Endothelial cell of umbilical vein (primary cell): ENCODE data around the gene LDLRAD3. TPM values are rescaled to one million over a fixed set of nuclear protein-coding genes. Genes with fewer than 3 reads are reported as not detected.

ENCODE experiments used
- BruUV-seq: library from RNA; stranded (reverse); fragments of 400-500 nt; replicated peaks from 2 replicates; lab custom pipeline; 2021; lab: Mats Ljungman, UMichigan
- CTCF ChIA-PET: fragments of 300-600, 350-600 bp; sonication (Branson Sonifier 250); formaldehyde crosslinking; loops from one replicate; lab custom pipeline; 2021; ENCODE audit warnings: antibody characterized with exemption, inconsistent platforms; lab: Charles Lee
- POLR2A ChIA-PET: fragments of 300-600, 350-600 bp; sonication (Branson Sonifier 250); formaldehyde crosslinking; loops from one replicate; lab custom pipeline; 2021; ENCODE audit warnings: antibody characterized with exemption, inconsistent platforms; lab: Charles Lee
- DNase-seq: peaks from one replicate; pipeline ENCODE4 v3.0.0-alpha.2; 2011; ENCODE audit warnings: low read depth, low spot score
- FAIRE-seq: peaks from 2 replicates; lab custom pipeline; 2011; peaks lifted over from hg19 to GRCh38; lab: Jason Lieb, UNC
- H2AFZ ChIP-seq: 2 replicates; pipeline ENCODE4 v1.6.0; 2012; ENCODE audit warnings: low read depth, low read length, control low read depth, inconsistent platforms
- H3K27ac ChIP-seq: 2 replicates; pipeline ENCODE4 v1.5.1; 2011; ENCODE audit warnings: low read depth, mild to moderate bottlenecking, control low read depth, low read length, moderate library complexity; ENCODE audit not compliant: insufficient read depth
- H3K27me3 ChIP-seq, 2 experiments: 2 replicates each; pipeline versions ENCODE4 v1.6.0 to v1.6.1; 2011; ENCODE audit warnings: low read length in 2 of 2, mixed read lengths in 1 of 2; ENCODE audit not compliant: control insufficient read depth in 2 of 2, insufficient read depth in 2 of 2
- H3K36me3 ChIP-seq, 2 experiments: 2 replicates in 1 of 2; 3 replicates in 1 of 2; pipeline ENCODE4 v1.5.1; 2011; ENCODE audit warnings: low read length in 2 of 2, mild to moderate bottlenecking in 1 of 2, moderate library complexity in 1 of 2; ENCODE audit not compliant: control insufficient read depth in 2 of 2, insufficient read depth in 2 of 2; ENCODE audit errors: extremely low read depth in 1 of 2
- H3K4me1 ChIP-seq: 3 replicates; pipeline ENCODE4 v1.5.1; 2011; ENCODE audit warnings: mild to moderate bottlenecking, low read length; ENCODE audit not compliant: control insufficient read depth, insufficient read depth; ENCODE audit errors: extremely low read depth
- H3K4me2 ChIP-seq: 2 replicates; pipeline ENCODE4 v1.6.1; 2011; ENCODE audit warnings: low read length, control low read depth, mixed read lengths; ENCODE audit not compliant: insufficient read depth
- H3K4me3 ChIP-seq, 3 experiments: fragments of 200-600 bp in 1 of 3; sonication (generic), shearing (Covaris generic) in 1 of 3; replicated peaks in 1 of 3; 2 replicates each; pipeline ENCODE4 v1.5.1; 2011 to 2016; ENCODE audit warnings: control low read depth in 3 of 3, low read length in 3 of 3, mild to moderate bottlenecking in 2 of 3, inconsistent platforms in 1 of 3, low read depth in 1 of 3, moderate library complexity in 1 of 3; ENCODE audit not compliant: insufficient read depth in 1 of 3
- H3K79me2 ChIP-seq: 2 replicates; pipeline ENCODE4 v1.6.0; 2012; ENCODE audit warnings: low read length, inconsistent platforms; ENCODE audit not compliant: control insufficient read depth, insufficient read depth
- H3K9ac ChIP-seq: replicated peaks from 2 replicates; pipeline ENCODE3; 2011; ENCODE audit warnings: low read length, control low read depth; ENCODE audit not compliant: insufficient read depth; ENCODE audit errors: extremely low read depth
- H3K9me1 ChIP-seq: replicated peaks from 3 replicates; pipeline ENCODE4 v1.6.0; 2011; ENCODE audit warnings: mild to moderate bottlenecking, low read length; ENCODE audit not compliant: control insufficient read depth, insufficient read depth; ENCODE audit errors: extremely low read depth
- H3K9me3 ChIP-seq: replicated peaks from 2 replicates; pipeline ENCODE4 v1.5.1; 2012; ENCODE audit warnings: low read length, inconsistent platforms; ENCODE audit not compliant: control insufficient read depth, insufficient read depth
- H4K20me1 ChIP-seq: replicated peaks from 2 replicates; pipeline ENCODE3; 2011; ENCODE audit warnings: mild to moderate bottlenecking, low read length; ENCODE audit not compliant: control insufficient read depth, insufficient read depth; ENCODE audit errors: extremely low read depth
- CTCF ChIP-seq, 2 donors: IDR thresholded peaks; 1 replicate in 1 of 2; 2 replicates in 1 of 2; pipeline ENCODE4 v1.5.1; 2011; ENCODE audit warnings: low read length in 2 of 2, mild to moderate bottlenecking in 2 of 2, moderate library complexity in 2 of 2, control low read depth in 1 of 2, inconsistent platforms in 1 of 2, low read depth in 1 of 2; ENCODE audit not compliant: insufficient read depth in 1 of 2; ENCODE audit errors: extremely low read depth in 1 of 2
- EZH2 ChIP-seq: IDR thresholded peaks from 2 replicates; pipeline ENCODE4 v1.6.1; 2012; ENCODE audit warnings: borderline replicate concordance, low read depth, mild to moderate bottlenecking, moderate library complexity, low read length, inconsistent platforms; ENCODE audit not compliant: severe bottlenecking
- FOS ChIP-seq: IDR thresholded peaks from 2 replicates; pipeline ENCODE4 v1.6.1; 2011; ENCODE audit warnings: mild to moderate bottlenecking, low read length, moderate library complexity, borderline replicate concordance; ENCODE audit not compliant: insufficient read depth
- GATA2 ChIP-seq: IDR thresholded peaks from 2 replicates; pipeline ENCODE4 v1.7.0; 2011; ENCODE audit warnings: low read depth, mild to moderate bottlenecking, moderate library complexity, mixed read lengths, low read length; ENCODE audit not compliant: insufficient read length, insufficient read depth
- JUN ChIP-seq: IDR thresholded peaks from 2 replicates; pipeline ENCODE4 v1.6.1; 2011; ENCODE audit warnings: borderline replicate concordance, low read depth; ENCODE audit not compliant: insufficient read length, insufficient read depth
- MAX ChIP-seq: IDR thresholded peaks from 2 replicates; pipeline ENCODE4 v1.6.1; 2011; ENCODE audit not compliant: insufficient read depth, insufficient read length
- MYC ChIP-seq: IDR thresholded peaks from one replicate; pipeline ENCODE4 v1.6.1; 2011; ENCODE audit warnings: mild to moderate bottlenecking, low read depth, low read length
- POLR2A ChIP-seq: IDR thresholded peaks from 2 replicates; pipeline ENCODE4 v1.6.1; 2012; ENCODE audit warnings: low read depth, mild to moderate bottlenecking, control low read depth, low read length
- POLR2AphosphoS5 ChIP-seq: IDR thresholded peaks from 2 replicates; pipeline ENCODE4 v1.6.1; 2012; ENCODE audit warnings: low read depth, mild to moderate bottlenecking, control low read depth, low read length, moderate library complexity; ENCODE audit not compliant: insufficient read depth
- dilution Hi-C: fragments of 300-500 bp; cut with MboI; formaldehyde crosslinking; loops from one replicate; pipeline ENCODE4 v1.15.0; 2019; ENCODE audit warnings: low sequenced_read_pairs; ENCODE audit not compliant: extremely low pct_ligation_motif_present
- intact Hi-C: fragments of 100-400 bp; cut with micrococcal nuclease; formaldehyde crosslinking; loops from one replicate; pipeline ENCODE4 v1.10.0; 2022
- polyA plus RNA-seq, 4 experiments: library from polyadenylated mRNA; depleted of rRNA in 3 of 4; stranded (reverse) in 3 of 4; unstranded in 1 of 4; fragments of >200 nt; gene quantifications; 2 replicates each; pipeline versions ENCODE4 v1.2.1 to v1.2.3, GENCODE V29; 2011 to 2012; ENCODE audit warnings: missing spikeins in 1 of 4
- total RNA-seq: library from RNA; stranded (reverse); gene quantifications from 2 replicates; pipeline ENCODE4 v1.2.3, GENCODE V29; 2021

The LDLRAD3 gene
- total and polyA plus RNA-seq, 2 donors (not counting 3 experiments of a cell fraction or from before 2014, with no cell fraction given) = 17.9 to 25.1 TPM

GRCh38 chr11:35968386-35969088, 24.7 kb downstream of the LDLRAD3 start:
- TF ChIP-seq MAX = no peak
- no peak for TF ChIP-seq CTCF (IDR thresholded peaks at IDR 0.05; ENCODE audit: extremely low read depth in 1 of 2, insufficient read depth in 1 of 2, low read depth in 1 of 2, low read length in 2 of 2)
- no peak for TF ChIP-seq GATA2
- no peak for TF ChIP-seq JUN
- no peak for TF ChIP-seq EZH2
- no peak for TF ChIP-seq FOS
- TF ChIP-seq MYC = no peak
- no peak for TF ChIP-seq POLR2A
- TF ChIP-seq POLR2AphosphoS5 = no peak
- ChIA-PET CTCF (interaction anchor here (1.0 to 2.0 kb wide), 4 partner anchors 10 to 290 kb away, joined by 3 to 12 read pairs (median 4); no protein-coding TSS in a partner anchor), POLR2A (no interaction called here)
- H3K4me2 ChIP-seq = no peak overlapping the region
- no peaks in the 10 kb centered on the region for H4K20me1 ChIP-seq
- H3K36me3 ChIP-seq = no peaks in the 10 kb centered on the region
- dilution Hi-C loops = no loop called here
- BruUV-seq = no TSS peak
- H3K9ac ChIP-seq = no peak overlapping the region
- intact Hi-C loops = no loop called here
- no peak for DNase-seq
- H2AFZ ChIP-seq = no peak overlapping the region
- FAIRE-seq = no peak
- H3K9me1 ChIP-seq = no peaks in the 10 kb centered on the region
- H3K9me3 ChIP-seq = no peaks in the 10 kb centered on the region
- peaks cover 8% of the 10 kb centered on the region for H3K4me1 ChIP-seq
- H3K4me3 ChIP-seq = no peak overlapping the region
- H3K27ac ChIP-seq = no peak overlapping the region
- peaks cover 50% of the 10 kb centered on the region for H3K79me2 ChIP-seq
- no peaks in the 10 kb centered on the region for H3K27me3 ChIP-seq
